Measurements from ENCODE around the gene VPS11.
"Not testable (repeated sequence)": the region's sequence is repeated elsewhere in the genome, so short reads cannot be mapped to it uniquely, and the experiment has no call there.

The VPS11 gene

GRCh38 chr11:119034813-119035212 is 32.8 kb upstream of the VPS11 start:
- no peak for DNase-seq (ENCODE audit: low read depth in 2 of 3, low spot score in 2 of 3)

- no peak for DNase-seq (ENCODE audit: low read depth in 2 of 3, low spot score in 2 of 3)
Observed at GRCh38 chr11:119038884-119039283, 28.7 kb upstream of the VPS11 start.

GRCh38 chr11:119039471-119039870 is 28.1 kb upstream of the VPS11 start:
- DNase-seq (ENCODE audit: low read depth in 2 of 3, low spot score in 2 of 3): not testable (repeated sequence)

GRCh38 chr11:119041821-119042514 is 25.6 kb upstream of the VPS11 start:
- no peak for DNase-seq (ENCODE audit: low read depth in 2 of 3, low spot score in 2 of 3)

DNA sequence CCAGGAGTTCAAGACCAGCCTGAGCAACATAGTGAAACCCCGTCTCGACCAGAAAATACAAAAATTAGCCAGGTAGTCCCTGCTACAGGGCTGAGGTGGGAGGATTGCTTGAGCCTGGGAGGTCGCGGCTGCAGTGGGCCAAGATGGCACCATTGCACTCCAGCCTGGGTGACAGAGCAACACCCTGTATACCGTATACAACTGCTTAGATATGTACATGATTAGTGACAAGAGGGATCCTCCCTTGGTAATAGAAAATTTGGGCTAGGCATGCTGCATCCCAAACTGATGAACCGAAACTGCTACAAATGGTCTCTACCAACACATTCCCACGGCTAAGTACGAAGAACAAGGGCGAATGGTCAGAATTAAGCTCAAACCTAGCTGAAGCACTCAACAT is 24.7 kb upstream of the VPS11 start:
- no peak for DNase-seq (ENCODE audit: low read depth in 2 of 3, low spot score in 2 of 3)

DNA sequence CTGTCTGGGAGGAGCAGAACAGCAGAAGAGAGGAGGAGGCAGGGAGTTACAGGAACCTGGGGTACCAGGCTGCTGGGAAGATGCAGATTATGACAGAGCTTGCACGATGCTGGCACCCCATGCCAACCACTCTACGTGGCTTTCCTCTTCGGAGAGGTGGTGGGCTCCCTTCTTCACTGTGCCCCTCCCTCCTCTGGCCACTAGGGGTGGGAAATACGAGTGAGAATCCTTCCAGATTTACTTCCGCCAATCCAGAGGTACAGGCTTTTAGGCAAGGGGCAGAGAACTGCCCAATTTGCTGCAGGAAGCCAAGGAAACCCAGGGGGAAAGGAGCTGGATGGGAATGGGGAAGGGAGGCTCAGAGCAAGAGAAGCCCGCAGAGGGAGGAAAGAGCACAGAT is 22.9 kb upstream of the VPS11 start:
- DNase-seq (ENCODE audit: low read depth in 2 of 3, low spot score in 2 of 3): no peak

DNA sequence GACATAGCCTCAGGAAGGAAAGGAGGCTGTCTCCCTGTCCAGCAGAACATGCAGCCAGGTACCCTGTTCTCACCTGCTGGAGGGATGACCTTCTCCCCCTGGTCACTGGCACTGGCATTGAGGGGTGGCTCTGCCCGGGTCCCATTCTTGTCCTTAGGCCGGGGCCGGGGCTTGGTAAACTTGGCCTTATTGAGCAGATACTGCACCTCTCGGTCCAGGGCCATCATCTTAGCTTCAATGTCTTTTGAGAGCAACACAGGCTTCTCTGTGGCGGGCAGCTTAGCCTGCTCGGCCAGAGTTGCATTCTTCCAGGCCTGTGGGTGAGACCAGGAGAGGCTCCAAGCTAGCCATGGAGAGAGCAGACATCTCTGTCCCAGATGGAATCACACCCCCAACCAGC is 21.1 kb upstream of the VPS11 start:
- no peak for DNase-seq (ENCODE audit: low read depth in 2 of 3, low spot score in 2 of 3)

DNA sequence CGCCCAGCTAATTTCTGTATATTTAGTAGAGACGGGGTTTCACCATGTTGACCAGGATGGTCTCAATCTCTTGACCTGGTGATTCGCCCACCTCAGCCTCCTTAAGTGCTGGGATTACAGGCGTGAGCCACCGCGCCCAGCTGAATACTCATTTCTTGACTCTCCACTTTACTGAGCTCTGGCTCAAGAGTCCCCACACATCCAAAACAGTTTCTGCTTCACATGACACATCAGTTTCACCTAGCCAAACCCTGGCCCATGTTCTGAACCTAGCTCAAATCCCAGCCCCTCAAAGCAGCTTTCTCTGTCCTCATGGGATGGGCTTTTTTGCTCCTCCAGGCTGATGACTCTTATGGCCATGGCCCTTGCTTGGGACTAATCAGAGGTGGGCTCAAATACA is 20.4 kb upstream of the VPS11 start:
- no peak for DNase-seq (ENCODE audit: low read depth in 2 of 3, low spot score in 2 of 3)

DNA sequence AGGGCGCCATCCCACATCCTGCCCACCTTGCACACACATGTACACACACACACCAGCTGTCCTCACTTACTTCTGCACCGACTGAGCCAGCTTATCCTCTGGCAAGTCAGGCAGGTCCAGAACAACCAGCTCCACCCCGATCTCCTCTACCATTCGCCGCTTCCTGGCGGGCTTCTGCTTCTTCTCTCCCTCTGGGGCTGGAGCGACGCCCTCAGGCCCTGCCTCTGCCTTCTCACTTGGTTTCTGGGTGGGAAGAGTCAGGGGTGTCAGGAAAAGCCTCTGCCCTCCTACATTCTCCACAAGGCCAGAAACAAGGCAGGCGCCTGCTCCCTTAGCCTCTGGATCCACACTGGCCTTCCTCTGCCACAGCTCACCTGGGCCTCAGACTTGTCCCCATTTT is 19.0 kb upstream of the VPS11 start:
- DNase-seq (ENCODE audit: low read depth in 2 of 3, low spot score in 2 of 3): no peak

DNA sequence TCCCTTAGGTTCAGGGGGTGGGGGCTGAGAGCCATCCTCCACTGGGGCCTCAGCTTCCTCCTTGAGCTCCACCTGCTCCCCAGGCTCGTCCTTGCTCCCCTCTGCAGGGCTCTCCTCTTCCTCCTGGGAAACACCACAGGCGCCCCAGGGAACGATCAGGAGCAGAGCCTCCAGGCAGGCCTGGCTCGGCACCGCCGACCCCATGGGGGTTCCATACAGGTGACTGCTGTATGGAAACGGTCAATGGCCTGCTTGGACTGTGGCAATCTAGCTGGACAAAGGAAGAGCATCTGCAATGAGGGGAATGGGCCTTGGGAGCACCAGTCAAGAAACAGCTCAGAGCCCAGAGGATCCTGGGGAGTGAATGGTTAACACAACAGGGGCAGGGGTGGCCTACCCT is 18.5 kb upstream of the VPS11 start:
- DNase-seq (ENCODE audit: low read depth in 2 of 3, low spot score in 2 of 3): no peak

DNA sequence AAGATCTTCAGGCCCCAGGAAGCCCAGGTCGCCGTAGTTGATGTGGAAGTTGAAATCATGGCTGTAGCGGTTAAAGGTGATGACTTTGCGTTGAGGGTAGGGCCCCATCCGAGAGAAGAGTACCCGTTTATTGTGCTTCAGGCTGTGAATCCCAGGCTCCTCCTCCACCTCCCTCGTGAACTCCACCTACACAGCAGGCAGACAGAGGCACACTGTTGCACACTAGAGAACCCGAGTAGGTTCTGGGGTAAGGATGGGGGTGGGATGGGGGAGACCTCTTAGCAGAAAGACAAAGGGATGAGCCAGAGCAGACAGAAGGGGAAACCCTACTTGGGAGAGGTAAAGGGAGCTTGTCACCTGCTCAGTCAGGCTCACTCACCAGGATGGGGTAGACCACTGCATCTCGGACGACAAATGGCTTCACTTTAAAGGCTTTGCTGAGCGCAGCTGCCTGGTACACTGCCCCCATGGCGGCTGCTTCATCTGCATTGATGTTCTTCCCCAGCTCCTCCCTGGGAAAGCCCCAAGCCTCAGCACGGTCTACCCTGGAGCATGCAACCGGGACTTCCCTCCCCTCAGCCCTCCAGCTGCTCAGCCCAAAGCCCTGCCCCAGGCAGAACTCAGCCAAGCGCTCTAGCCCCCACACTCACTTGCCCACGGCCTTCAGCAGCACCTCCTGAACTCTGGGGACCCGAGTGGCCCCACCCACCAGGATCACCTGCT is 16.0 kb upstream of the VPS11 start:
- no peak for DNase-seq (ENCODE audit: low read depth in 2 of 3, low spot score in 2 of 3)

DNA sequence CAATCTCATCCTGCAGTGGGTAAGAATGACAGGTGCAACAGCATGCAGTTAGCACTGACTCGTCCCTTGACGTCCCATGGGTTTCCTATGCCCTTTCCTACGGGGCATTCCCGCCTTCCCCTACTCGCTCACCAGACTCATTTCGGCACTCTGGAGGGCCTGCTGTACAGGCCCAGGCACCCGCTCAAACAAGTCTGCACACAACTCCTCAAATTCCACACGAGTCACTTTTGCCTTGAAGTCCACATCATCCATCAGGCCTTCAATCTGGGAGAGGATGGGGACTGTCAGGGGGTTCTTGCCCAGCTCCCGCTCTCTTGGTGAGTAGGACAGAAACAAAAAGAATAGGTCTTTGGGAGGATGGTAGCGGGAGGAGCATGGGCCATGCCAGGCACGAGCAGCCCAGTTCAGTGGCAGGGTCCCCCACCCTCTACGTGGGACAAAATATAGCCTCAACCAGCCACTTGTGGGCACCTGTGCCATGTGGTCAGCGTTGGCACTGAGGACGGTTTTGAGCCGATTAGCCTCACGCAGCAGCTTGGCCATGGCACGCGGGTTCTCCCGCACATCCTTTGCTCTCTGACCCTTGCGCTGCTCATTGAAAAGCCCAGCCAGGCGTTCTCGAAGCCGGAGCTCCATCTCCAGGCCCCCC is 15.3 kb upstream of the VPS11 start:
- no peak for DNase-seq (ENCODE audit: low read depth in 2 of 3, low spot score in 2 of 3)

- DNase-seq (ENCODE audit: low read depth in 2 of 3, low spot score in 2 of 3): no peak
Observed at GRCh38 chr11:119054418-119054817, 13.2 kb upstream of the VPS11 start.

- no peak for DNase-seq (ENCODE audit: low read depth in 2 of 3, low spot score in 2 of 3)
Observed at GRCh38 chr11:119055901-119056300, 11.7 kb upstream of the VPS11 start.

- DNase-seq (ENCODE audit: low read depth in 2 of 3, low spot score in 2 of 3): peak in 2 of 3 experiments; percentile 16 to 23
Observed at GRCh38 chr11:119056421-119056999, 11.1 kb upstream of the VPS11 start.

DNA sequence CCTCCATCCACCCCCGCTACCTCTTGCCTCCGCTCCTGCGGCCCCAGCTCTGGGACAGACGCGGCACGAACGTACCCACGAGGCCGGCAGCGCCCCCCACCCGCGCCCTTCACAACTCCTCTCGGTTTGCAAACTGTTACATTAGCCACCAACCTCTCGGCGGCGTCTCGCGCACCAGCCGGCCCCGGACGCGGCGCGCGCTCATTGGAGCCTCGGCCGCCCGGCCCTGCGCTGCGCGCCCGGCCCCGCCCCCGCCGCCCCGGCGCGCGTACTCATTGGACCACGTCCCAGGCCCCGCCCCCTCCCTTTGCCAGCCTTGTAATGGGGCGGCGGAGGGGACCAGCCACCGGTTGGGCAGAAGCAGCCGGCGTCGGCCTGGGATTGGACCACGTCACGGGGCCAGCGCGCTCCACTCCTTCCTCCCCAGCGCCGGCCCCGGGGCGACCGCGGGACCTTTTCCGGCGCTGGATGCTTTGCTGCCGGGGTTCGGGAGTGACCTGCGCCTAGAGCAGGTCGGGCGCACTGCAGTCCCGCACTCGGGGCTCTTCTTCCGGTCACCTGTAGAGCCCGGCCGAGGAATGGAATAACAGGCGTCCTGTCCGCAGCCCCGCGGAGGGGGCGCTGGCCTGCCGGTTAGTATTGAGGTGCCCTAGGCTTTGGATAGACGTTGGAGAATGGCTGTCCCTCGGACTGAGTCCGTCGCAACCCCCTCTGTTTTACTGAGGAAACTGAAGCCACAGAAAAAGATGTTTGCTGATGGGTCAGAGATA is 10.4 kb upstream of the VPS11 start, which contains the start of gene HYOU1:
HYOU1 (minus strand) TSS at position 206 of the 770 bp plus-strand sequence. CDS start 1,045 bp downstream, outside the sequence.
- peak; percentile 96 to 98 (median 98) for DNase-seq (ENCODE audit: low read depth in 2 of 3, low spot score in 2 of 3)

GRCh38 chr11:119059128-119059527 is 8.5 kb upstream of the VPS11 start:
- DNase-seq (ENCODE audit: low read depth in 2 of 3, low spot score in 2 of 3): not testable (repeated sequence)

- no peak for DNase-seq (ENCODE audit: low read depth in 2 of 3, low spot score in 2 of 3)
Observed at GRCh38 chr11:119061256-119061655, 6.4 kb upstream of the VPS11 start.

GRCh38 chr11:119062779-119063178 is 4.8 kb upstream of the VPS11 start:
- DNase-seq (ENCODE audit: low read depth in 2 of 3, low spot score in 2 of 3): no peak

DNA sequence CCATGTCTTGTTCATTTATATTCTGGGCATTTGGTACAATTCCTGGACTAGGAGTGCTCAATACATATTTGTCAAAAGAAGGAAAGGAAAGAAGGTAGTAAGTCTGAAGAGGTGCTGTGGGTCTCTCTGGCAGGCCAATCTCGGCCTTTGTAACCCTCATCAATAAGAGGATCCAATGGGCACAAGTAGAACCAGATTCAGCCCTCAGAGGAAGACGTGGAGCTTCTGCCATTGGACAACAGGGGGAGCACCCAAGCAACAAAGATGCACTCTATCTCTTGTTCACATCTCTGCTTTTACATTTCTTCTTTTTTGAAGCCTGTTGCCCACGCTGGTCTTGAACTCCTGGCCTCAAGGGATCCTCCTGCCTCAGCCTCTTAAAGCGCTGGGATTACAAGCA is 2.2 kb upstream of the VPS11 start:
- DNase-seq (ENCODE audit: low read depth in 2 of 3, low spot score in 2 of 3): no peak

DNA sequence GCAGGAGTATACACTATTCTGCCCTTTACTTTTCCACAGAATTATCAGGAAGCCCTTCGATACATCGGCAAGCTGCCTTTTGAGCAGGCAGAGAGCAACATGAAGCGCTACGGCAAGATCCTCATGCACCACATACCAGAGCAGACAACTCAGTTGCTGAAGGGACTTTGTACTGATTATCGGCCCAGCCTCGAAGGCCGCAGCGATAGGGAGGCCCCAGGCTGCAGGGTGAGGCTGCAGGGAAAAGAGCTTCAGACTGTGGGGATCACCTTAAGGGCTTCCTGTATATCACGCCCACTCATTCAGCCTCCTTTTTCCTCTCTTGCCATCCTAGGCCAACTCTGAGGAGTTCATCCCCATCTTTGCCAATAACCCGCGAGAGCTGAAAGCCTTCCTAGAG is 10.2 kb downstream of the VPS11 start:
- DNase-seq (ENCODE audit: low read depth in 2 of 3, low spot score in 2 of 3): no peak

Data from activated CD8-positive, alpha-beta memory T cell treated with anti-CD3 and anti-CD28 coated beads for 48 hours (primary cell).